ENCODE data around the gene TRIL. TPM values are rescaled to one million over a fixed set of nuclear protein-coding genes. Genes with fewer than 3 reads are reported as not detected.

The TRIL gene
- polyA plus RNA-seq, 3 donors, result not detected

DNA sequence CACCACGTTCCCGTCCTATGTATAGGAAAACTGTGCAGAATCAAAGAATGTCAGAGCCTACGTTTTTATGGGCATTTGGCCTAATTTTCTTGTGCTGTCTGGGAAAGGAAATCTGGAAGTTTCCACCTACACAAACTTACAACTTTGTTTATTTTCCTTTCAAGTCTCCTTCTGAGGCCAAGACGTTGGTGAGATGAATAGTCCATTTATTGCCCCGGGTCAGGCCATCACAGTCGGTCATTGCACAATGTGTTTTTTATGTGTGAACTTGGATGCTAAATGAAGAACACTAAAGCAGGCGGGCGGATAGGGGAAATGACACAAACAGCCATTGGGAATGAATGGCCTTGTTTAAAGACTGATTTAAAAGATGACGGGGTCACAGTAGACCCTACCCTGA, 38.6 kb downstream of the TRIL start:
- Histone ChIP-seq H3K79me2 (ENCODE audit: insufficient read depth, low read length) (no peaks in the 10 kb centered on the region), H3K27ac (ENCODE audit: low read depth in 1 of 2, low read length in 2 of 2) (no peak overlapping the region), H2AFZ (ENCODE audit: insufficient read depth, low read depth, low read length, poor library complexity, severe bottlenecking) (no peak overlapping the region), H3K4me3 (replicated peaks in 1 of 3; ENCODE audit: low read depth in 2 of 3, low read length in 3 of 3) (no peak overlapping the region), H4K20me1 (ENCODE audit: insufficient read depth, low read length) (no peaks in the 10 kb centered on the region), H3K9ac (ENCODE audit: insufficient read depth, low read length, poor library complexity, severe bottlenecking) (no peak overlapping the region), H3K9me3 (replicated peaks in 1 of 2; ENCODE audit: control insufficient read depth in 1 of 2, insufficient read depth in 1 of 2, low read length in 2 of 2) (no peaks in the 10 kb centered on the region), H3K36me3 (replicated peaks in 1 of 2; ENCODE audit: control insufficient read depth in 1 of 2, insufficient read depth in 2 of 2, low read length in 2 of 2) (no peaks in the 10 kb centered on the region), H3K4me2 (replicated peaks; ENCODE audit: extremely low read depth, low read length, poor library complexity, severe bottlenecking) (no peak overlapping the region), H3K27me3 (ENCODE audit: control insufficient read depth in 2 of 2, insufficient read depth in 2 of 2, low read length in 2 of 2) (peaks cover 0 to 2% of the 10 kb centered on the region in 2 donors), H3K4me1 (ENCODE audit: control insufficient read depth in 1 of 2, insufficient read depth in 2 of 2, low read length in 2 of 2) (peaks cover 14 to 15% of the 10 kb centered on the region in 2 donors)
- peaks cover 0 to 1% (median 0%) of the 10 kb centered on the region in 7 donors for H3K9me3 Mint-ChIP-seq
- H3K4me3 Mint-ChIP-seq, result no peak overlapping the region
- TF ChIP-seq, protein P1, sequence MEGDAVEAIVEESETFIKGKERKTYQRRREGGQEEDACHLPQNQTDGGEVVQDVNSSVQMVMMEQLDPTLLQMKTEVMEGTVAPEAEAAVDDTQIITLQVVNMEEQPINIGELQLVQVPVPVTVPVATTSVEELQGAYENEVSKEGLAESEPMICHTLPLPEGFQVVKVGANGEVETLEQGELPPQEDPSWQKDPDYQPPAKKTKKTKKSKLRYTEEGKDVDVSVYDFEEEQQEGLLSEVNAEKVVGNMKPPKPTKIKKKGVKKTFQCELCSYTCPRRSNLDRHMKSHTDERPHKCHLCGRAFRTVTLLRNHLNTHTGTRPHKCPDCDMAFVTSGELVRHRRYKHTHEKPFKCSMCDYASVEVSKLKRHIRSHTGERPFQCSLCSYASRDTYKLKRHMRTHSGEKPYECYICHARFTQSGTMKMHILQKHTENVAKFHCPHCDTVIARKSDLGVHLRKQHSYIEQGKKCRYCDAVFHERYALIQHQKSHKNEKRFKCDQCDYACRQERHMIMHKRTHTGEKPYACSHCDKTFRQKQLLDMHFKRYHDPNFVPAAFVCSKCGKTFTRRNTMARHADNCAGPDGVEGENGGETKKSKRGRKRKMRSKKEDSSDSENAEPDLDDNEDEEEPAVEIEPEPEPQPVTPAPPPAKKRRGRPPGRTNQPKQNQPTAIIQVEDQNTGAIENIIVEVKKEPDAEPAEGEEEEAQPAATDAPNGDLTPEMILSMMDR (IDR thresholded peaks at IDR 0.05), result no peak
- DNase-seq, result no peak
- peaks cover 2 to 6% (median 5%) of the 10 kb centered on the region in 3 donors for H3K27me3 Mint-ChIP-seq (ENCODE audit: low read depth in 3 of 3)
- intact Hi-C loops (cut with micrococcal nuclease), result no loop called here
- H3K27ac Mint-ChIP-seq, result no peak overlapping the region
- no peaks in the 10 kb centered on the region for H3K36me3 Mint-ChIP-seq
- 79% methylated on average over 6 of the region's 9 CpGs for WGBS (ENCODE audit: insufficient coverage)
- H3K4me1 Mint-ChIP-seq, result peaks cover 21% of the 10 kb centered on the region

DNA sequence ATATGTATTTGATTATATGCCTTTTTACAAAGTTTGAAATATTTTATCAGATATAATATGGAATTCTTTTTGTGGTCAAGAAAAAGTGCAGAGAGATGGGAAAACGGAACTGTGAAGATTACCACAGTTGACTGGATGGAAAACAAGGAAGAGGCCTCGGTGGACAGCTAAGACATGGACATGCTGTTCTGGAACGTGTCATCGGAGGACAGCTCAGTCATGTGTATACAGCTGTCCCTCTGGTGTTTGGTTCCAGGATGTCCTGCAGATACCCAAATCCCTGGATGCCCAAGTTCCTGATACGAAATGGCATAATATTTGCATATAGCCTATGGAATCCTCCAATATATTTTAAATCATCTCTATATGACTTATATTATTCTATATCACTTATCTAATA, 49.4 kb downstream of the TRIL start:
- Histone ChIP-seq H3K9me3 (replicated peaks in 1 of 2; ENCODE audit: control insufficient read depth in 1 of 2, insufficient read depth in 1 of 2, low read length in 2 of 2) (peaks cover 6% of the 10 kb centered on the region in 2 donors), H3K4me3 (replicated peaks in 1 of 3; ENCODE audit: low read depth in 2 of 3, low read length in 3 of 3) (no peak overlapping the region), H3K4me2 (replicated peaks; ENCODE audit: extremely low read depth, low read length, poor library complexity, severe bottlenecking) (no peak overlapping the region), H3K4me1 (ENCODE audit: control insufficient read depth in 1 of 2, insufficient read depth in 2 of 2, low read length in 2 of 2) (no peaks in the 10 kb centered on the region), H3K27ac (ENCODE audit: low read depth in 1 of 2, low read length in 2 of 2) (no peak overlapping the region), H3K27me3 (ENCODE audit: control insufficient read depth in 2 of 2, insufficient read depth in 2 of 2, low read length in 2 of 2) (no peaks in the 10 kb centered on the region), H3K9ac (ENCODE audit: insufficient read depth, low read length, poor library complexity, severe bottlenecking) (no peak overlapping the region), H4K20me1 (ENCODE audit: insufficient read depth, low read length) (no peaks in the 10 kb centered on the region), H3K36me3 (replicated peaks in 1 of 2; ENCODE audit: control insufficient read depth in 1 of 2, insufficient read depth in 2 of 2, low read length in 2 of 2) (no peaks in the 10 kb centered on the region), H2AFZ (ENCODE audit: insufficient read depth, low read depth, low read length, poor library complexity, severe bottlenecking) (no peak overlapping the region), H3K79me2 (ENCODE audit: insufficient read depth, low read length) (no peaks in the 10 kb centered on the region)
- H3K9me3 Mint-ChIP-seq, result peaks cover 0 to 10% (median 6%) of the 10 kb centered on the region in 7 donors
- H3K4me3 Mint-ChIP-seq, result no peak overlapping the region
- peaks cover under 1 to 6% (median 1%) of the 10 kb centered on the region in 3 donors for H3K27me3 Mint-ChIP-seq (ENCODE audit: low read depth in 3 of 3)
- H3K4me1 Mint-ChIP-seq, result no peaks in the 10 kb centered on the region
- intact Hi-C loops (cut with micrococcal nuclease), result no loop called here
- H3K27ac Mint-ChIP-seq, result no peak overlapping the region
- WGBS (ENCODE audit: insufficient coverage), result 100% methylated on average over 4 of the region's 5 CpGs
- TF ChIP-seq, protein P1 (IDR thresholded peaks at IDR 0.05), result no peak
- H3K36me3 Mint-ChIP-seq, result no peaks in the 10 kb centered on the region
- DNase-seq, result no peak
